Raji (cell line): ENCODE measurements around the gene MARS1.

Source experiments
- POLR2A ChIP-seq: IDR thresholded peaks from 2 replicates; pipeline ENCODE4 v1.6.1; 2011; ENCODE audit warnings: low read depth, low read length, control low read depth; ENCODE audit not compliant: insufficient read depth

MARS1 gene

DNA sequence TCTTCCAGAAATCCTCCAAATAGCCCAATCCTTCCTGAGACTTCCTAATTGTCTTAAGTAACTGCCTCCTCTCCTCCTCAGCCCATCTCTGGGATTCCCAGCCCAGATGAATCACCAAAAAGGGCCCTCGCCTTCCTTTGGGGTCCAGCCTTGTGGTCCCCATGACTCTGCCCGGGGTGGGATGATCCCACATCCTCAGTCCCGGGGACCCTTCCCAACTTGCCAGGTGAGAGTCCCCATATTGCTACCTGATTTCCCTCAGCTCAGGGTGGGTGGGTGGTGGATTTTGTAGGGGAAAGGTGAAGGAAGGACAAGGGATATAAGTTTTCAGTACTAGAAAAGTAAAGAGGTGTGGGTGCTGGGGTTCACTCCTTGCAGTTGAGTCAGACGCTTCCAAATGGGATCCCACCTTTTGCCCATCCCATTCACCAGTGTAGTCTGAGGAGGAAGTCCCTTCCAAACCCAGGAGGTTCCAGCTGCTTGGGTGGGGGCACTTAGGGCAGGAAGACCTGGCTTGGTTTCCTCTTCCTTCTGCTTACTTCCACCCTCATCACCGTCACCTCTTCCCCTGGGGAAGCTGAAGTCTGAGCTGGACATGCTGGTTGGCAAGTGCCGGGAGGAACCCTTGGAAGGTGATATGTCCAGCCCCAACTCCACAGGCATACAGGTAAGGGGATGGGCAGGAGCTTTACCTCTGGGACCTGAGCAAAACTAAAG, 22.7 kb upstream of the MARS1 start:
- TF ChIP-seq POLR2A, result no peak

DNA sequence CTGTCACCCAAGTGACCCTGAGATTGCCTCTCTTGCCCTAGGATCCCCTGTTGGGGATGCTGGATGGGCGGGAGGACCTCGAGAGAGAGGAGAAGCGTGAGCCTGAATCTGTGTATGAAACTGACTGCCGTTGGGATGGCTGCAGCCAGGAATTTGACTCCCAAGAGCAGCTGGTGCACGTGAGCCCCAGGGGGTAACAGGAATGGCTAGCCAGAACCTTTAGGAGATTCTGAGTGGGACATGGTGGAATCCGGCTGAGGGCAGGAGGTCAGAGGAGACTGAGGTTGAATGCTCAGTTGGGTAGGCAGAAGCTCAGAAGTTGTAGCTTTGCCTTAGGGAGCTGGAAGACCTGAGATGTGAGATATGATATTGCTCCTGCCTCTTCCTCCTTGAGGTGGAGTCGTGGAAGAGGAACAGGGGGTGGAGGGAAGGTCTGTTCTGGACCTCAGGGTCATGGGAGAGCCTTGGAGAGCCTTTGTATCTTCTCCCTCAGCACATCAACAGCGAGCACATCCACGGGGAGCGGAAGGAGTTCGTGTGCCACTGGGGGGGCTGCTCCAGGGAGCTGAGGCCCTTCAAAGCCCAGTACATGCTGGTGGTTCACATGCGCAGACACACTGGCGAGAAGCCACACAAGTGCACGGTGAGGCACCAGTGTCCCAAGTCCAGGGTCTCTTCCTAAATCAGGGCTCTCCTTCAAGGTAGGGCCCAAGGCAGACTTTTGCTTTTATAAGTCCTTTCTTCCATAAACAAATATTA, 21.9 kb upstream of the MARS1 start:
- no peak for TF ChIP-seq POLR2A

DNA sequence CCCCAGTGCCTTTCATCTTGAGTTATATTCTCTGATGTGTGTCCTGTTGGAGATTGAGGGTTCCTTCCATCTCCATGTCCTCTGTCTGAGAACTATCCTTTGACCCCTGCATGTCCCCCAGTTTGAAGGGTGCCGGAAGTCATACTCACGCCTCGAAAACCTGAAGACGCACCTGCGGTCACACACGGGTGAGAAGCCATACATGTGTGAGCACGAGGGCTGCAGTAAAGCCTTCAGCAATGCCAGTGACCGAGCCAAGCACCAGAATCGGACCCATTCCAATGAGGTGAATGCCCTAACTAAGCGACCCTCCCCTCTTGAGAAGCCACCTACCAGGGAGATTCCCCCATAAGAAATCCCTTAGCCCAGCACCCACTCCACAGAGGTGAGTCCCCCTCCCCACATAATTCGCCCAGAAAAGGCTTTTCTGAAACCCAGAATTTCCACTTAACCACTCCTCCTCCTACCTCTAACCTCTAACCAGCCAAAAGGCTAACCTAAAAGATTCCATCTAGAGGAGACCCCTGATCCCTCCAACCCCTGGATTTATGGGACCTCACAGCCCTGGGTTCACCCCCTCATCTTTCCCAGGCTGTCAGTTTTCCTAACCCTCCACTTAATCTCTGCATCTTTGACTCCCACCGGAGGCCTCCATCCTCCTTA, 20.5 kb upstream of the MARS1 start:
- no peak for TF ChIP-seq POLR2A

DNA sequence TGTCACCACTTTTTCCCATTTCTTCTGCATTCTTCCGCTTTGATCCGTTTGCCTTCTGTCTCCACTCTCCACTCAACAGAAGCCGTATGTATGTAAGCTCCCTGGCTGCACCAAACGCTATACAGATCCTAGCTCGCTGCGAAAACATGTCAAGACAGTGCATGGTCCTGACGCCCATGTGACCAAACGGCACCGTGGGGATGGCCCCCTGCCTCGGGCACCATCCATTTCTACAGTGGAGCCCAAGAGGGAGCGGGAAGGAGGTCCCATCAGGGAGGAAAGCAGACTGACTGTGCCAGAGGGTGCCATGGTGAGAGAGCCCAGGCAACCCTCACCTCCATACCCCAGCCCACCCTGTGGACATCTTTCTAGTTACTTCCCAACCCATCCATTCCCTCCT, 20.0 kb upstream of the MARS1 start:
- TF ChIP-seq POLR2A, result no peak

DNA sequence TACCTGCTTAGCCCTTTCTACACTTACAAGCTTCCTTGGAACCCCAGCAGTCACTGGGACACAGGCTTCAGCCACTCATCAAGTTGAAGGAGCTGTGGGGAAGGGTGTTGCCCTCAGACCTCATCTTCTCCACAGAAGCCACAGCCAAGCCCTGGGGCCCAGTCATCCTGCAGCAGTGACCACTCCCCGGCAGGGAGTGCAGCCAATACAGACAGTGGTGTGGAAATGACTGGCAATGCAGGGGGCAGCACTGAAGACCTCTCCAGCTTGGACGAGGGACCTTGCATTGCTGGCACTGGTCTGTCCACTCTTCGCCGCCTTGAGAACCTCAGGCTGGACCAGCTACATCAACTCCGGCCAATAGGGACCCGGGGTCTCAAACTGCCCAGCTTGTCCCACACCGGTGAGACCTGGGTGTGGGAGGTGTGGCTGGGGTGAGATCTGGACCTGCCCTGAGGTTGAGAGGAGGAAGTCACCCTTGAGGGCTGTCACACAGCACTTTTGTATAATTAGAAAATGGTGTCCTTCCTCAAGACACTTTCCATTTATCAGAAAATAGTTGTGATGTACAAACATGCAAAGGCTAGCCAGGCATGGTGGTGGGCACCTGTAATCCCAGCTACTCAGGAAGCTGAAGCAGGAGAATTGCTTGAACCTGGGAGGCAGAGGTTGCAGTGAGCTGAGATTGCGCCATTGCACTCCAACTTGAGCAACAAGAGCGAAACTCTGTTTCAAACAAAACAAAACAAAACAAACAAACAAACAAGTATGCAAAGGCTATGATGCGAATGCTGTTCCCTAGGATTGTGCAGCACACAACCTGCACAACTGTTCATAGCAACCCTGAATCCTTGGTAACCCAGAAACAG, 18.3 kb upstream of the MARS1 start:
- TF ChIP-seq POLR2A, result no peak

DNA sequence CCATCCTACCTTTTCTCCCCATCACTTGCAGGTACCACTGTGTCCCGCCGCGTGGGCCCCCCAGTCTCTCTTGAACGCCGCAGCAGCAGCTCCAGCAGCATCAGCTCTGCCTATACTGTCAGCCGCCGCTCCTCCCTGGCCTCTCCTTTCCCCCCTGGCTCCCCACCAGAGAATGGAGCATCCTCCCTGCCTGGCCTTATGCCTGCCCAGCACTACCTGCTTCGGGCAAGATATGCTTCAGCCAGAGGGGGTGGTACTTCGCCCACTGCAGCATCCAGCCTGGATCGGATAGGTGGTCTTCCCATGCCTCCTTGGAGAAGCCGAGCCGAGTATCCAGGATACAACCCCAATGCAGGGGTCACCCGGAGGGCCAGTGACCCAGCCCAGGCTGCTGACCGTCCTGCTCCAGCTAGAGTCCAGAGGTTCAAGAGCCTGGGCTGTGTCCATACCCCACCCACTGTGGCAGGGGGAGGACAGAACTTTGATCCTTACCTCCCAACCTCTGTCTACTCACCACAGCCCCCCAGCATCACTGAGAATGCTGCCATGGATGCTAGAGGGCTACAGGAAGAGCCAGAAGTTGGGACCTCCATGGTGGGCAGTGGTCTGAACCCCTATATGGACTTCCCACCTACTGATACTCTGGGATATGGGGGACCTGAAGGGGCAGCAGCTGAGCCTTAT, 17.4 kb upstream of the MARS1 start:
- no peak for TF ChIP-seq POLR2A

DNA sequence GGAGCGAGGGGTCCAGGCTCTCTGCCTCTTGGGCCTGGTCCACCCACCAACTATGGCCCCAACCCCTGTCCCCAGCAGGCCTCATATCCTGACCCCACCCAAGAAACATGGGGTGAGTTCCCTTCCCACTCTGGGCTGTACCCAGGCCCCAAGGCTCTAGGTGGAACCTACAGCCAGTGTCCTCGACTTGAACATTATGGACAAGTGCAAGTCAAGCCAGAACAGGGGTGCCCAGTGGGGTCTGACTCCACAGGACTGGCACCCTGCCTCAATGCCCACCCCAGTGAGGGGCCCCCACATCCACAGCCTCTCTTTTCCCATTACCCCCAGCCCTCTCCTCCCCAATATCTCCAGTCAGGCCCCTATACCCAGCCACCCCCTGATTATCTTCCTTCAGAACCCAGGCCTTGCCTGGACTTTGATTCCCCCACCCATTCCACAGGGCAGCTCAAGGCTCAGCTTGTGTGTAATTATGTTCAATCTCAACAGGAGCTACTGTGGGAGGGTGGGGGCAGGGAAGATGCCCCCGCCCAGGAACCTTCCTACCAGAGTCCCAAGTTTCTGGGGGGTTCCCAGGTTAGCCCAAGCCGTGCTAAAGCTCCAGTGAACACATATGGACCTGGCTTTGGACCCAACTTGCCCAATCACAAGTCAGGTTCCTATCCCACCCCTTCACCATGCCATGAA, 16.8 kb upstream of the MARS1 start:
- TF ChIP-seq POLR2A, result no peak

DNA sequence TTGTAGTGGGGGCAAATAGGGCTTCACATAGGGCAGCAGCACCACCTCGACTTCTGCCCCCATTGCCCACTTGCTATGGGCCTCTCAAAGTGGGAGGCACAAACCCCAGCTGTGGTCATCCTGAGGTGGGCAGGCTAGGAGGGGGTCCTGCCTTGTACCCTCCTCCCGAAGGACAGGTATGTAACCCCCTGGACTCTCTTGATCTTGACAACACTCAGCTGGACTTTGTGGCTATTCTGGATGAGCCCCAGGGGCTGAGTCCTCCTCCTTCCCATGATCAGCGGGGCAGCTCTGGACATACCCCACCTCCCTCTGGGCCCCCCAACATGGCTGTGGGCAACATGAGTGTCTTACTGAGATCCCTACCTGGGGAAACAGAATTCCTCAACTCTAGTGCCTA, 16.2 kb upstream of the MARS1 start:
- no peak for TF ChIP-seq POLR2A

DNA sequence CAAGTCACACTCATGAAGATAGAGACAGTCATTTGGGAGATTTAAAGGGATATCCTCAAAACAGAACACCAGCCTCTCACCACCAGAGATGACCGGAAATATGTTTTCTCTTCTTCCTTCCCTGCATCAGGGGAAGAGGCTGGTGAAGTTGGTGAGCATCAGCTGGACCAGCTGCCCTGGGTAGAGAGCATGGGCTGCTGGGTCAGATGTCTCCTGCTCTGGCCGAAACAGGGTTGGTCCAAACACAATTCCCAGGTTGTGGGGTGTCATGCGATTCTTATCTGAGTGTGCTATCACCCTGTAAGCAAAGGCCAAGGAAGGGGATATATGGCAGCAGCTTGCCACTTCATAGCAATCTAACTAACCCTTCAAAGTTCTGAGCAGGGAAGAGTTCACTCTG, 15.5 kb upstream of the MARS1 start:
- TF ChIP-seq POLR2A, result no peak

DNA sequence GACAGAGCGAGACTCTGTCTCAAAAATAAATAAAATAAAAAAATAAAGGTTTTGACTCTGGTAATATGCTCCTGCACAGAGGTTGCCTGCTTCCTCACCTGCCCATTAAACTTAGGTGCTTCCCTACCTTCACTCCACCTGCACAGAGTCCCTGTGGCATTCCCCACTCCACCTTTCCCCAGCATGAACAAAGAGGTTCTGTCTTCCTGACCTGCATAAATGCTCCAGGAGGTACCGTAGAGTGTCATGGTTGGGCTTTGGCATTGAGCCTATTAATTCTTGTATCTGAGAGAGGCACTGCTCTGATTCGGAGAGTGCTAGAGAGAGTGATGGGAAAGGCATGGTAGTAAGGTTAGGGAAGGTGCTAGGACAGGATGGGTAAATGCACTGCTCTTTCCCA, 14.5 kb upstream of the MARS1 start:
- no peak for TF ChIP-seq POLR2A

DNA sequence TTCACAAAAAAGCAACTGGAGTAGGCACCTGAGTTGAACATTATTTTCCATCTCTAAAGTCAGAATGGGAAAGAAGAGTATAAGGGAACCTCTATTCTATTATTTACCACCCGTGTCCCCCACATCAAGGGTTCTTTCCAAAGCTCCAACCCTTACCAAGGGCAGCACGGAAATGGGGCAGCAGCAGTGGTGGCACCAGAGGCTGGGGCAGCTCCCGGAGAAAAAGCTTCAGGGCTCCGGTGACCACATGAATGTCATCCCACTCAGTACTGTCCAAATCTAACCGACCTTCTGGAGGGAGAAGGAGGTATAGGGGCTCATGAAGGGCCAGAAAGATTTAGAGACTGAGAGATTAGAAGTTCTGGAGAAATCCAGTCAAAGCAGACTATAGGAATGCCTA, 14.0 kb upstream of the MARS1 start:
- TF ChIP-seq POLR2A, result no peak

DNA sequence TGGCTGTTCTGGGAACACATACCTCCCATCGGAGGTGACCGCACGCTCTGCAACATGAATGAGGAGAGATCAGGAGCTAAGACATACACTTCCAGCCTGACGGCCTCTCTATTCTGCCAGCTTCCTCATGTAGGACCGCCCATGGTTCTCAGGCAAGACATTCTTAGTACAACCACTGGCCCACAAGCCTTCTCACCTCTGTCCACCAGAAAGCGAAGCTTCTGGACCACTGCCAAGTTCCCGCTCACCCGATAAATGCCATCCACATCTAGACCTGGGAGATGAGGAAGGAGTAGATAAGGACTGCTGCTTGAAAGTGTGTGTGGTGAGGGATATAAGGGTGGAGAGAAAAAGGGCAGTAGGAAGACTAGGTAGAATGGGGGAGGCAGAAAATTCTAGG, 13.4 kb upstream of the MARS1 start:
- TF ChIP-seq POLR2A, result no peak

DNA sequence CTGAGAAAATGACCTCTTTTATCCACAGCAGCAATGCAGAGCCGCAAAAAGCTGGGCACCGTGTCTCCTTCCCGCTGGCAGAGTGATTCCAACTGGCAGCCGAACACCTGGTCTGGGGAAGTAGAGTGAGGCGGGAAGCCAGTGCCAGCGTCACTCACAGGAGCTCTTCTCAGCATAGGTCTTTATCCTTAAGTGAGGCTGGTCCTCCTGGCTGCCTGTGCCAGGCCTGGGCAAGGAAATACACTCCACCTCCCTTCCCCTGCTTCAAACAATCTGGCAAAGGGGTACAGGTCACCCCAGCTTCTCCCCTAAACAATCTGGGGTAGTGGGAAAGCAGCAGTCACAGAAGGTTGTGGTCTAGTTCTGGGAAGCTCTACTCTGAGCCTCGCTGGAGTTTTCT, 13.0 kb upstream of the MARS1 start:
- no peak for TF ChIP-seq POLR2A

DNA sequence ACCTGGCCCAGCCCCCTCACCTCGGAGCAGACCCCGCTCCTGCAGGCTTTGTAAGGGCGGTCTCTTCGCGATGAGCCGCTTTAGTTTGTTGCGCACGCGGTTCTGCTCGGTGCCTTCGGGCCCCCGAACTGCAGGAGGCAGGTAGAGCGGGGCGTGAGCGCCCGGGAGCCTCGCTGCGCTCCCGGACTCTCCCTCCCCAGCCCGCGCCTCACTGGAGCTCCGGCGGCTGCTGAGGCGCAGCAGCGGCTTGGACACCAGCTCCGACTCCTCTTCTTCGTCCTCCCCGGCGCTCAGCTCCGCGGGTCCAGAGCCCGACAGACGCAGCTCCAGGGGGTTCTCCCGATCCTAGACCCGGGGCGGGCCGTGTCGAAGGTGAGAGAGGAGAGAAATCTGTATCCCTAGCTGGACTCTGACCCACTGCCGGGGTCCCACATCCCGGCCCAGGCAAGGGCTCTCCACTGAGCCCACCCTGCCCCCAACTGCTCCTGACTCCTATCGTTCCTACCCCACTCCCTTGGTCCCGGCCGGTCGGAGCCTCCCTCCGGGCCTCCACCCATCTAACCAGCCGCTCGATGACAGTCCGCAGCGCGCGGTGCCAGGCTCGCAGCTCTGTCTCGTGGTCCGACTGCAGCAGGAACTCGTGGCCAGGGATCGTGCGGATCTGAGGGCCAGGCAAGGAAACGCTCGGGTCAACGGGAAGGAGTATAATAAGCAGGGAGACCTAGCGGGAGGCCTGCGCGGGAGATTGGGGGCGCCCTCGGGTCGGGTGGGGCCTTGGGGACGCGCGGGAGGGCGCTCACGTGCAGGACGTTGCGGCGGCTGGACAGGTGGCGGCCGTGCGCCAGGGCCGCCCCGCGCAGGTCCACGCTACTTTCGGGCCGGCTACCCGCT, 12.4 kb upstream of the MARS1 start:
- TF ChIP-seq POLR2A, result no peak
